ENCODE data around the gene ANKHD1.

- TF ChIP-seq CTCF (conservative IDR thresholded peaks at IDR 0.05 in 1 of 2, IDR thresholded peaks at IDR 0.05 in 1 of 2; ENCODE audit: low read depth in 1 of 2, low read length in 2 of 2) (no peak), EZH2 (IDR thresholded peaks at IDR 0.05; ENCODE audit: low read length, missing control alignments) (no peak)
These were observed 154.8 kb downstream of the ANKHD1 start for GRCh38 chr5:140556438-140556837.

Data from fibroblast of lung (primary cell).